Measurements from ENCODE around the gene KAZALD1. TPM values are rescaled to one million over a fixed set of nuclear protein-coding genes. Genes with fewer than 3 reads are reported as not detected.

KAZALD1 gene
- total and polyA plus RNA-seq, 8 donors, result 0.19 to 1.6 (median 1.0) TPM

- WGBS, 2 donors, result 20 to 22% methylated on average over 45 of the region's 45 CpGs
- Histone ChIP-seq H3K27me3 (no peaks in the 10 kb centered on the region), H3K27ac (no peak overlapping the region), H3K4me1 (no peaks in the 10 kb centered on the region), H3K9me3 (no peaks in the 10 kb centered on the region), H3K4me3 (no peak overlapping the region), H3K36me3 (no peaks in the 10 kb centered on the region)
- peak; percentile 65 to 94 (median 86) for DNase-seq
- ATAC-seq, result peak; percentile 71 to 87 (median 82)
- intact Hi-C loops (cut with DNase I), result no loop called here
- FAIRE-seq, result no peak
- TF ChIP-seq CTCF (IDR thresholded peaks at IDR 0.05), result peak; percentile 35 to 70 (median 60)
Measured at GRCh38 chr10:101018600-101019439, 43.0 kb upstream of the KAZALD1 start.

GRCh38 chr10:101019440-101019703 is 42.4 kb upstream of the KAZALD1 start:
- no peaks in the 10 kb centered on the region for H3K27me3 ChIP-seq
- 48 to 51% methylated on average over 2 of the region's 2 CpGs for WGBS, 2 donors
- no peak for DNase-seq
- no peak for ATAC-seq
- no peak overlapping the region for H3K27ac ChIP-seq
- FAIRE-seq, result no peak
- TF ChIP-seq CTCF (IDR thresholded peaks at IDR 0.05), result no peak
- no peaks in the 10 kb centered on the region for H3K36me3 ChIP-seq
- H3K4me3 ChIP-seq, result no peak overlapping the region
- H3K4me1 ChIP-seq, result no peaks in the 10 kb centered on the region
- intact Hi-C loops (cut with DNase I), result no loop called here
- H3K9me3 ChIP-seq, result no peaks in the 10 kb centered on the region

GRCh38 chr10:101020427-101021075 is 41.2 kb upstream of the KAZALD1 start:
- no peaks in the 10 kb centered on the region for H3K9me3 ChIP-seq
- no peaks in the 10 kb centered on the region for H3K4me1 ChIP-seq
- ATAC-seq (no peak), FAIRE-seq (no peak), DNase-seq (no peak)
- H3K27ac ChIP-seq, result no peak overlapping the region
- no peaks in the 10 kb centered on the region for H3K36me3 ChIP-seq
- intact Hi-C loops (cut with DNase I), result no loop called here
- no peak for TF ChIP-seq CTCF (IDR thresholded peaks at IDR 0.05)
- WGBS, 2 donors, result 76 to 82% methylated on average over 10 of the region's 10 CpGs
- H3K27me3 ChIP-seq, result no peaks in the 10 kb centered on the region
- no peak overlapping the region for H3K4me3 ChIP-seq

GRCh38 chr10:101021239-101021638 is 40.5 kb upstream of the KAZALD1 start:
- FAIRE-seq (no peak), ATAC-seq (no peak), DNase-seq (peak in 1 of 6 donors; percentile 10)
- no peak overlapping the region for H3K27ac ChIP-seq
- H3K36me3 ChIP-seq, result no peaks in the 10 kb centered on the region
- no peak for TF ChIP-seq CTCF (IDR thresholded peaks at IDR 0.05)
- no peak overlapping the region for H3K4me3 ChIP-seq
- H3K9me3 ChIP-seq, result no peaks in the 10 kb centered on the region
- 69 to 83% methylated on average over 4 of the region's 4 CpGs for WGBS, 2 donors
- intact Hi-C loops (cut with DNase I), result no loop called here
- no peaks in the 10 kb centered on the region for H3K27me3 ChIP-seq
- H3K4me1 ChIP-seq, result no peaks in the 10 kb centered on the region

GRCh38 chr10:101021692-101022251 is 40.0 kb upstream of the KAZALD1 start:
- no peak for ATAC-seq
- DNase-seq, result peak in 2 of 6 donors; percentile 25 to 57
- no peaks in the 10 kb centered on the region for H3K4me1 ChIP-seq
- no peaks in the 10 kb centered on the region for H3K27me3 ChIP-seq
- no peaks in the 10 kb centered on the region for H3K9me3 ChIP-seq
- intact Hi-C loops (cut with DNase I), result no loop called here
- FAIRE-seq, result no peak
- H3K27ac ChIP-seq, result no peak overlapping the region
- 71 to 72% methylated on average over 11 of the region's 11 CpGs for WGBS, 2 donors
- no peak for TF ChIP-seq CTCF (IDR thresholded peaks at IDR 0.05)
- H3K36me3 ChIP-seq, result no peaks in the 10 kb centered on the region
- H3K4me3 ChIP-seq, result no peak overlapping the region
